Parietal lobe (tissue), 1 donor: ENCODE data around the gene AIFM3. TPM values are rescaled to one million over a fixed set of nuclear protein-coding genes. Genes with fewer than 3 reads are reported as not detected.

ENCODE experiments used
- total RNA-seq: library from RNA; depleted of rRNA; stranded (reverse); fragments of >200 nt; gene quantifications from one replicate; pipeline ENCODE4 v1.2.3, GENCODE V29; 2014

Gene AIFM3, protein sequence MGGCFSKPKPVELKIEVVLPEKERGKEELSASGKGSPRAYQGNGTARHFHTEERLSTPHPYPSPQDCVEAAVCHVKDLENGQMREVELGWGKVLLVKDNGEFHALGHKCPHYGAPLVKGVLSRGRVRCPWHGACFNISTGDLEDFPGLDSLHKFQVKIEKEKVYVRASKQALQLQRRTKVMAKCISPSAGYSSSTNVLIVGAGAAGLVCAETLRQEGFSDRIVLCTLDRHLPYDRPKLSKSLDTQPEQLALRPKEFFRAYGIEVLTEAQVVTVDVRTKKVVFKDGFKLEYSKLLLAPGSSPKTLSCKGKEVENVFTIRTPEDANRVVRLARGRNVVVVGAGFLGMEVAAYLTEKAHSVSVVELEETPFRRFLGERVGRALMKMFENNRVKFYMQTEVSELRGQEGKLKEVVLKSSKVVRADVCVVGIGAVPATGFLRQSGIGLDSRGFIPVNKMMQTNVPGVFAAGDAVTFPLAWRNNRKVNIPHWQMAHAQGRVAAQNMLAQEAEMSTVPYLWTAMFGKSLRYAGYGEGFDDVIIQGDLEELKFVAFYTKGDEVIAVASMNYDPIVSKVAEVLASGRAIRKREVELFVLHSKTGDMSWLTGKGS
- 4.7 TPM for total RNA-seq

DNA sequence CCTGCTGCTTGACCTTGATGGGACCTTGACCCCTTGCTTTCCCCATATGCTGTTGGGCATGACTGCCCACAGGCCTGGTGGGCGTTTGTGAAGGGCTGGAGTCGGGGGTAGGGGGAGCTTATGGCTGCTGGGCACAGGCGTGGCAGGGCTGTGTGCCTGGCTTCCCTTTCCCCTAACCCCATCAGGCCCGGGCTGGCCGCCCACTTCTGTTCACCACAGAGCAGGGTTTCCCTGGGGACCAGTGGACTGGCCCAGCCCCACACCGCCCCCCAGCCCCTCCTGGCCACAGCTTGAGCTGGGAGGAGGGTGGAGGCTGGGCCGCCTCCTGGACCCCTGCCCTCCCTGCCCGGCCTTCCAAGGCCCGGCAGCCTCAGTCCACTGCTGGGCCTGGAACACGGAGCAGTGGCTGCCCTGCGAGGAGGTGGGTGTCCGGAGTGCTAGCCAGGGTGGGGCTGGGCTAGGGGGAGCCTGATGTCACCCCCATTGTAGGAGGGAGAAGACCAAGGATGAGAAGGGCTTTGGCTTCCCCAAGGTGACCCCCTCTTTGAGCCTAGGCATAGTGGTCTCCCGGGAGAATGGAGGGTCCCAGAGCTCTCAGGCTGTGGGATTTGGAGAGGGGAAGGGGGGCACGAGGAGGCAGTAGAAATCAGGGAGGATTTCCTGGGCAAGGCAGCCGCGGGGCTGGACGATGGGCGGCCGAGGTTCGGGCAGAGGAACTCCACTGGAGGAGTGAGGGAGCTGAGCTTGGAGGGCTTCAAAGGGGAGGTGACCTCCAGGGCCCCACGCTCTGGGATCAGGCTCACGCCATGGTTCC, at the start of gene AIFM3:
AIFM3 (plus strand) TSS at position 373 of the 814 bp plus-strand sequence. CDS start 690 bp downstream, outside the sequence.

DNA sequence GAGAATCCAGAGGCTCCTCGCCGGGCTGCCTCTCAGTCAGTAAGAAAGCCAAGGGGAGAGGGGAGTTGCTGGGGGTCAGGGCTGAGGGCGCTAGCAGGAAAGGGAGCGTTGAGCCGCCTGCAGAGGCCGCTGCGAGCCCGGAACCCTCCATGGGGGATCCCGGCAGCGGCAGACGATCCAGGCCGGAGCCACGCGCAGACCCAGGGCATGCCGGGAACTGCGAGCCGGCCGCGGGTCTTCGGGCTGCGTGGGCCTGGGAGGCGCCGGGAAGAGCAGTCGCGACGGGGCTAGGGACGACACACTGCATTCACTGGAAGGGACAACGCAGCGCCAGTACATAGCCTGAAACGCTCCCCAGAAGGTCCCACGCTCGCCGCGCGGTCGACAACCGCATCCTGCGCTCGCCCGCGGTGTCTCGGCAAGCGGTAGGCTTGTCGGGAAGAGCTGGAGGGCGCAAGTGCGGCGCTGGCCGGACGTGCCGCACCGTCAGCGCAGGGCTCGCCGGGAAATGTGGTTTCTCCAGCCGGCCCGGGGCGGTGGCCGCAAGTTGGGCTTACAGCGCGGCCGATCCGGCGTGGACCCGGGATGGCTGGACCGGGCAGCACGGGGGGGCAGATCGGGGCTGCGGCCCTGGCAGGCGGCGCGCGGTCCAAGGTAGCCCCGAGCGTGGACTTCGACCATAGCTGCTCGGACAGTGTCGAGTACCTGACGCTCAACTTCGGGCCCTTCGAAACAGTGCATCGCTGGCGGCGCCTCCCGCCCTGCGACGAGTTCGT, 14.9 kb downstream of the AIFM3 start, which contains the start of gene LZTR1:
LZTR1 (plus strand) TSS at position 511 of the 776 bp plus-strand sequence; CDS start at position 586, 75 bp downstream.

DNA sequence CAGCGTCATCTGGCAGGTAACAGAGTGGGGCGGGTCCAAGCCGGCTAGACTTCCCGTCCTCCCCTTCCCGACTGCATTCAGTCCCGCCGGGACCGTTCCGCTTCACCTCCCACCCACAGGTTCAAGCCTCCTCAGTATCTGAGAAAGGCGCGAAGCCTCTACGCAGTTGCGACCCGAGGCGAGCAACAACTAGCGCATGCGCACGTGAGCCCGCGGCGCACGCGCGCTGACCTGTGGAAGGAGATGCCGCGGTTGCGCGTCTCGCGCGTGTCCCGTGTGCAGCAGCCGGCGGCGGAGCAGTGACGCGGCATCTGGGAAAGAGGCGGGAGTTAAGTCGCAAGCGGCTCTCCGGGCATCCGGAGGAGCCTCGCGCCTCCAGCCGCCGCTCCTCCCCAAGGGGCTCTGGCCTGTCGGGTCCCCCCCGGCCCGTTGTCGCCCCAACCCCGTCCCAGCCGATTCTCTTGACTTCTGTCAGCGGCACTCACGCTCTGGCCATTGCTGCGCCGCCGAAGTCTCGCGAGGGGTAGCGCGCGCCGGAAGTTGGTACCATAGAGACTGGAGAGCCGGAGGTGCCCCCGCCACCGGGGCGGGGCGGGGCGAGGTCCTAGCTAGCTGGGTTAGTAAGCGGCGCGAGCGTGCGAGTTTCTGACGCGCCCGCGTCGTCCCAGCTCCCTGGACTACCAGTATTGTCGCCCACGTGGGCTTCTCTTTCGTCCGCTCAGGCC, 34.7 kb downstream of the AIFM3 start, which contains the start of gene THAP7:
THAP7 (minus strand) TSS at position 518 of the 725 bp plus-strand sequence; CDS start at position 311, 207 bp downstream.

DNA sequence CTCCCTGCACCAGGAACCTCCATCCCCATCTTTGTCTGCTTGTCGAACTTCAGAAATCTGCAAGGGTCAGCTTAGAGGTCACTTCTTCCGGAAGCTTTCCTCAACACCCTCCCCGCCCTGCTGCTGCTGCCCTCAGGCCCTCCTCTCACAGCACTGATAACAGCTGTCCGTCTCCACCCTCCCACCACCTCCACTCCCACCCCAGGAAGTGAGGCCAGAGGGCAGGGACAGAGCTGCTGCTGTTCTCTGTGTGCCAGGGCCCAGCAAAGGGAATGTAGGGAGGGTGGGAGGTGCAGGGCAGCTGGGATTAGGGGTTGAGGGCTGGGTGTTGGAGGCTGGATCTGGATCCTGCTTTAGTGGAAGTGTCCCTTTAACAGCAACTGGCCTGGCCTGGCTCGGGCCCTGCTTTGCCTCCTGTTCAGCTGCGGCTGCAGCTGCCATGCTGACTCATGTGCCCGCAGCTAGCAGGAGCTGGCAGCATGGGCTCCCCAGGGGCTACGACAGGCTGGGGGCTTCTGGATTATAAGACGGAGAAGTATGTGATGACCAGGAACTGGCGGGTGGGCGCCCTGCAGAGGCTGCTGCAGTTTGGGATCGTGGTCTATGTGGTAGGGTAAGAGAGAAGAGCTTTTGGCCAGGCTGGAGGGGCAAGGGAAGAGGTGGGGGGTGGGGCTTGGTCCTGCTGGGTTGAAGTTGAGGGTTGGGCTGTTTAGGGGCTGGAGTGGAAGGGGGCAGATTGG, 47.8 kb downstream of the AIFM3 start, which contains the start of gene P2RX6:
P2RX6 (plus strand) TSS at position 440 of the 740 bp plus-strand sequence; CDS start at position 450, 10 bp downstream.

Other genes with a start within 250 kb of the AIFM3 start
- 1.3 TPM for gene SERPIND1, start 193.1 kb upstream of the AIFM3 start, total RNA-seq
- 131 TPM for gene PI4KA, start 108.4 kb upstream of the AIFM3 start, total RNA-seq
- 10.3 TPM for gene SNAP29, start 108.2 kb upstream of the AIFM3 start, total RNA-seq
- 53.5 TPM for gene CRKL, start 49.8 kb upstream of the AIFM3 start, total RNA-seq
- 95.2 TPM for gene LZTR1, start 15.0 kb downstream of the AIFM3 start, total RNA-seq
- 22.8 TPM for gene THAP7, start 34.9 kb downstream of the AIFM3 start, total RNA-seq
- gene P2RX6, start 47.9 kb downstream of the AIFM3 start, total RNA-seq: 0.31 TPM
- 1.6 TPM for gene SLC7A4, start 65.3 kb downstream of the AIFM3 start, total RNA-seq
- gene LRRC74B, start 78.7 kb downstream of the AIFM3 start, total RNA-seq: 0.31 TPM